GM23338 (cell line): ENCODE data around the gene GFRA4. TPM values are rescaled to one million over a fixed set of nuclear protein-coding genes. Genes with fewer than 3 reads are reported as not detected.

ENCODE experiments used
- ATAC-seq: fragments of 200-7000 bp; cut with Tn5 transposase; 3 replicates; pipeline ENCODE4 v1.9.1; 2020
- DNase-seq: peaks from one replicate; pipeline ENCODE4 v3.0.0-alpha.2; 2015; ENCODE audit warnings: low spot score
- H2AFZ ChIP-seq: fragments of 200-600 bp; sonication (generic); 2 replicates; pipeline ENCODE4 v1.8.0; 2016; ENCODE audit warnings: antibody characterized with exemption, mild to moderate bottlenecking, moderate library complexity
- H3F3A ChIP-seq: fragments of 200-600 bp; sonication (generic); replicated peaks from 2 replicates; pipeline ENCODE4 v1.8.0; 2017; ENCODE audit warnings: antibody characterized with exemption, mixed run types, low read depth
- H3K27ac ChIP-seq: fragments of 200-600 bp; sonication (generic); 2 replicates; pipeline ENCODE4 v1.6.1; 2016; ENCODE audit warnings: low read depth
- H3K27me3 ChIP-seq: fragments of 200-600 bp; sonication (generic); 2 replicates; pipeline ENCODE4 v1.8.0; 2016; ENCODE audit warnings: mild to moderate bottlenecking, mixed run types, moderate library complexity; ENCODE audit not compliant: insufficient read depth
- H3K36me3 ChIP-seq: fragments of 200-600 bp; sonication (generic); 2 replicates; pipeline ENCODE4 v1.8.0; 2016; ENCODE audit warnings: mild to moderate bottlenecking; ENCODE audit not compliant: insufficient read depth
- H3K4me1 ChIP-seq: fragments of 200-600 bp; sonication (generic); 2 replicates; pipeline ENCODE4 v1.8.0; 2016; ENCODE audit warnings: mild to moderate bottlenecking, moderate library complexity; ENCODE audit not compliant: insufficient read depth
- H3K4me2 ChIP-seq: fragments of 200-600 bp; sonication (generic); 2 replicates; pipeline ENCODE4 v1.7.1; 2017; ENCODE audit warnings: mixed run types
- H3K4me3 ChIP-seq: fragments of 200-600 bp; sonication (generic); 2 replicates; pipeline ENCODE4 v1.6.1; 2016; ENCODE audit warnings: mixed run types
- H3K79me2 ChIP-seq: fragments of 200-600 bp; sonication (generic); replicated peaks from 2 replicates; pipeline ENCODE4 v1.8.0; 2017; ENCODE audit warnings: mild to moderate bottlenecking; ENCODE audit not compliant: insufficient read depth
- H3K9me2 ChIP-seq: fragments of 200-600 bp; sonication (generic); 2 replicates; pipeline ENCODE4 v1.8.0; 2017; ENCODE audit not compliant: insufficient read depth
- H4K20me1 ChIP-seq: fragments of 200-600 bp; sonication (generic); replicated peaks from 2 replicates; pipeline ENCODE4 v1.8.0; 2017; ENCODE audit warnings: mild to moderate bottlenecking; ENCODE audit not compliant: insufficient read depth
- H3K27ac Mint-ChIP-seq: 2 replicates; pipeline ENCODE4 v1.8.0; 2020; ENCODE audit warnings: inconsistent platforms, mild to moderate bottlenecking, moderate library complexity, mixed read lengths
- H3K27me3 Mint-ChIP-seq: 3 replicates; pipeline ENCODE4 v1.8.0; 2022; ENCODE audit warnings: low read depth, mild to moderate bottlenecking, moderate library complexity, mixed read lengths, inconsistent platforms; ENCODE audit not compliant: insufficient read depth, poor library complexity
- H3K36me3 Mint-ChIP-seq: 3 replicates; pipeline ENCODE4 v1.8.0; 2021; ENCODE audit warnings: low read depth, mild to moderate bottlenecking, inconsistent platforms, moderate library complexity, mixed read lengths
- H3K4me1 Mint-ChIP-seq: 3 replicates; pipeline ENCODE4 v1.8.0; 2020; ENCODE audit warnings: mild to moderate bottlenecking, inconsistent platforms, mixed read lengths
- H3K4me3 Mint-ChIP-seq: 3 replicates; pipeline ENCODE4 v1.8.0; 2021; ENCODE audit warnings: moderate library complexity, mild to moderate bottlenecking, inconsistent platforms, mixed read lengths
- H3K9me3 Mint-ChIP-seq: 3 replicates; pipeline ENCODE4 v1.8.0; 2020; ENCODE audit warnings: moderate library complexity, mild to moderate bottlenecking, inconsistent platforms, mixed read lengths
- CREB1 ChIP-seq: fragments of 250-450 bp; sonication (Bioruptor Pico); IDR thresholded peaks from 2 replicates; pipeline ENCODE4 v1.5.0; 2020; ENCODE audit warnings: low read depth, mild to moderate bottlenecking, moderate library complexity
- ETS1 ChIP-seq: IDR thresholded peaks from 2 replicates; pipeline ENCODE4 v1.6.1; 2016; ENCODE audit warnings: antibody characterized with exemption
- EZH2phosphoT487 ChIP-seq: fragments of 200-600 bp; sonication (generic); IDR thresholded peaks from one replicate; pipeline ENCODE4 v1.8.1; 2018; ENCODE audit warnings: antibody characterized with exemption; ENCODE audit not compliant: unreplicated experiment
- ZNF114 ChIP-seq: fragments of 250-450 bp; sonication (Bioruptor Pico); IDR thresholded peaks from 2 replicates; pipeline ENCODE4 v1.5.0; 2020; ENCODE audit warnings: mild to moderate bottlenecking, moderate library complexity
- polyA plus RNA-seq: library from polyadenylated mRNA; unstranded; fragments of >200 nt; fragmentation: Nextera tagmentation; extraction: Ambion mirVana; gene quantifications from 2 replicates; pipeline ENCODE4 v1.2.1, GENCODE V29; 2016
- total RNA-seq: library from RNA; depleted of rRNA; stranded (reverse); fragments of >200 nt; shearing (Covaris generic); gene quantifications from 2 replicates; pipeline ENCODE4 v1.2.3, GENCODE V29; 2014
- TF ChIP-seq, protein P1 (sequence below): fragments of 250-450 bp; sonication (Bioruptor Pico); IDR thresholded peaks from 2 replicates; pipeline ENCODE4 v1.5.0; 2020; ENCODE audit warnings: mild to moderate bottlenecking, moderate library complexity
- TF ChIP-seq, protein P2 (sequence below), 2 experiments: fragments of 200-600 bp in 1 of 2; sonication (generic) in 1 of 2; conservative IDR thresholded peaks; 2 replicates each; pipeline versions ENCODE4 v1.5.1 to v1.6.1; 2016 to 2017; ENCODE audit warnings: antibody characterized with exemption in 2 of 2, low read depth in 2 of 2, mild to moderate bottlenecking in 2 of 2, moderate library complexity in 1 of 2

Gene GFRA4
- total and polyA plus RNA-seq, 2 experiments from 2014 or later = not detected

DNA sequence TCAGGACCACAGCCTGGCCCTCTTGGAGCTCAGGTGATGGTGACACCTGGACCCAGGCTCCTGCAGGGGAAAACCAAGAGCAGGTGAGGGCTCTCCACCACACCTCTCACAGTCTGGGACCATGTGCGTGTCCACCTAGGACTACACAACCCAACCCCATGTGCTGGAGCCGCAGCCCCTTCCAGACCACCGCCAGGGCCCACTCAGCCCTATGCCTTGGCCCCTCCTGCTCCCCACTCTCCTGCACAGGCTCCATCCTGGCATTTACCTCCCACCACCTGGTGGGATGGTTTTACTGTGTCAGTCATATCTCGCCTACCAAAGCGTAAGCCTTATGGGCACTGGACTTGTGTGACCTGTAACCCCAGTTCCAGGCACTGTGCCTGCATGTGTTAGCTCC lies 31.7 kb upstream of the GFRA4 start:
- ATAC-seq (no peak), DNase-seq (no peak)
- Histone ChIP-seq H3K36me3 (no peaks in the 10 kb centered on the region), H3K27ac (no peak overlapping the region), H3F3A (no peaks in the 10 kb centered on the region), H3K9me2 (no peaks in the 10 kb centered on the region), H2AFZ (no peak overlapping the region), H3K4me2 (no peak overlapping the region), H3K27me3 (no peaks in the 10 kb centered on the region), H3K79me2 (no peaks in the 10 kb centered on the region), H4K20me1 (no peaks in the 10 kb centered on the region), H3K4me1 (no peaks in the 10 kb centered on the region), H3K4me3 (no peak overlapping the region)
- H3K4me3 Mint-ChIP-seq = no peak overlapping the region
- peaks cover 3% of the 10 kb centered on the region; the same call in 1 of the 3 replicates for H3K9me3 Mint-ChIP-seq
- no peaks in the 10 kb centered on the region for H3K4me1 Mint-ChIP-seq
- peaks cover 7% of the 10 kb centered on the region for H3K27me3 Mint-ChIP-seq
- no peak overlapping the region for H3K27ac Mint-ChIP-seq
- TF ChIP-seq CREB1 (CRISPR knock-in tag) = no peak
- TF ChIP-seq ZNF114 (CRISPR knock-in tag) = no peak
- TF ChIP-seq ETS1 = no peak
- H3K36me3 Mint-ChIP-seq = no peaks in the 10 kb centered on the region; the same call in 2 of the 3 replicates

DNA sequence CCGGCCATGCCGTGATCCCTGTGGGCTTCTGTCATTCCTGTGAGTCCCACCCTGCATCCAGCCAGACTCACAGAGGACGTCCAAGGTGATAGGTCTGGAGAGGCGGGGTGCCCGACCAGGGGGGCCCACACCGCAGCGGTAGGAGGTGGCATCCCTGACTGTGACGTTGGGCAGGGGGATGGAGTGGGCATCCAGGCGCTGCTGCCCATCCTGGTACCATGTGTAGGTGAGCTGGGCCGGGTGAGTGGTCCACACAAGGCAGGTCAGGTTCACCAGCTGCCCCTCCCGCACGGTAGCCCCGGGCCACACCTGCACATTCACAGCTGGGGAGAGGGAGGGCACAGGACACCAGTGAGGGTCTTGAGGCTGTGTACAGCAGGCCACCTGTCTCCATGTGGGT lies 30.2 kb upstream of the GFRA4 start:
- Histone ChIP-seq H3K4me2 (no peak overlapping the region), H4K20me1 (no peaks in the 10 kb centered on the region), H3K27me3 (no peaks in the 10 kb centered on the region), H2AFZ (no peak overlapping the region), H3K4me3 (no peak overlapping the region), H3K9me2 (no peaks in the 10 kb centered on the region), H3F3A (no peaks in the 10 kb centered on the region), H3K36me3 (no peaks in the 10 kb centered on the region), H3K79me2 (no peaks in the 10 kb centered on the region), H3K4me1 (no peaks in the 10 kb centered on the region), H3K27ac (no peak overlapping the region)
- DNase-seq (no peak), ATAC-seq (no peak)
- Mint-ChIP-seq H3K4me1 (no peaks in the 10 kb centered on the region), H3K27ac (no peak overlapping the region), H3K4me3 (no peak overlapping the region), H3K27me3 (peaks cover 13% of the 10 kb centered on the region), H3K36me3 (no peaks in the 10 kb centered on the region; the same call in 2 of the 3 replicates), H3K9me3 (peaks cover 3% of the 10 kb centered on the region; the same call in 1 of the 3 replicates)
- no peak for TF ChIP-seq CREB1 (CRISPR knock-in tag)
- TF ChIP-seq EZH2phosphoT487 = no peak

GRCh38 chr20:3692706-3693294 lies 29.6 kb upstream of the GFRA4 start:
- peaks cover 15% of the 10 kb centered on the region for H3K27me3 Mint-ChIP-seq
- H3K9me2 ChIP-seq = 0 out of 2 replicates have a peak, but pooled peaks cover 2% of the 10 kb centered on the region
- no peak overlapping the region for H3K27ac Mint-ChIP-seq
- DNase-seq (no peak), ATAC-seq (no peak)
- no peak overlapping the region for H2AFZ ChIP-seq
- no peak overlapping the region for H3K4me2 ChIP-seq
- no peaks in the 10 kb centered on the region for H3K27me3 ChIP-seq
- H3K4me3 Mint-ChIP-seq = no peak overlapping the region
- no peaks in the 10 kb centered on the region; the same call in 2 of the 3 replicates for H3K36me3 Mint-ChIP-seq
- no peak overlapping the region for H3K4me3 ChIP-seq
- H3K79me2 ChIP-seq = no peaks in the 10 kb centered on the region
- H4K20me1 ChIP-seq = no peaks in the 10 kb centered on the region
- H3K27ac ChIP-seq = no peak overlapping the region
- peaks cover under 1% of the 10 kb centered on the region for H3K4me1 Mint-ChIP-seq
- peaks cover 3% of the 10 kb centered on the region; the same call in 1 of the 3 replicates for H3K9me3 Mint-ChIP-seq
- H3K36me3 ChIP-seq = no peaks in the 10 kb centered on the region
- no peaks in the 10 kb centered on the region for H3K4me1 ChIP-seq
- H3F3A ChIP-seq = no peaks in the 10 kb centered on the region
- TF ChIP-seq, protein P1, sequence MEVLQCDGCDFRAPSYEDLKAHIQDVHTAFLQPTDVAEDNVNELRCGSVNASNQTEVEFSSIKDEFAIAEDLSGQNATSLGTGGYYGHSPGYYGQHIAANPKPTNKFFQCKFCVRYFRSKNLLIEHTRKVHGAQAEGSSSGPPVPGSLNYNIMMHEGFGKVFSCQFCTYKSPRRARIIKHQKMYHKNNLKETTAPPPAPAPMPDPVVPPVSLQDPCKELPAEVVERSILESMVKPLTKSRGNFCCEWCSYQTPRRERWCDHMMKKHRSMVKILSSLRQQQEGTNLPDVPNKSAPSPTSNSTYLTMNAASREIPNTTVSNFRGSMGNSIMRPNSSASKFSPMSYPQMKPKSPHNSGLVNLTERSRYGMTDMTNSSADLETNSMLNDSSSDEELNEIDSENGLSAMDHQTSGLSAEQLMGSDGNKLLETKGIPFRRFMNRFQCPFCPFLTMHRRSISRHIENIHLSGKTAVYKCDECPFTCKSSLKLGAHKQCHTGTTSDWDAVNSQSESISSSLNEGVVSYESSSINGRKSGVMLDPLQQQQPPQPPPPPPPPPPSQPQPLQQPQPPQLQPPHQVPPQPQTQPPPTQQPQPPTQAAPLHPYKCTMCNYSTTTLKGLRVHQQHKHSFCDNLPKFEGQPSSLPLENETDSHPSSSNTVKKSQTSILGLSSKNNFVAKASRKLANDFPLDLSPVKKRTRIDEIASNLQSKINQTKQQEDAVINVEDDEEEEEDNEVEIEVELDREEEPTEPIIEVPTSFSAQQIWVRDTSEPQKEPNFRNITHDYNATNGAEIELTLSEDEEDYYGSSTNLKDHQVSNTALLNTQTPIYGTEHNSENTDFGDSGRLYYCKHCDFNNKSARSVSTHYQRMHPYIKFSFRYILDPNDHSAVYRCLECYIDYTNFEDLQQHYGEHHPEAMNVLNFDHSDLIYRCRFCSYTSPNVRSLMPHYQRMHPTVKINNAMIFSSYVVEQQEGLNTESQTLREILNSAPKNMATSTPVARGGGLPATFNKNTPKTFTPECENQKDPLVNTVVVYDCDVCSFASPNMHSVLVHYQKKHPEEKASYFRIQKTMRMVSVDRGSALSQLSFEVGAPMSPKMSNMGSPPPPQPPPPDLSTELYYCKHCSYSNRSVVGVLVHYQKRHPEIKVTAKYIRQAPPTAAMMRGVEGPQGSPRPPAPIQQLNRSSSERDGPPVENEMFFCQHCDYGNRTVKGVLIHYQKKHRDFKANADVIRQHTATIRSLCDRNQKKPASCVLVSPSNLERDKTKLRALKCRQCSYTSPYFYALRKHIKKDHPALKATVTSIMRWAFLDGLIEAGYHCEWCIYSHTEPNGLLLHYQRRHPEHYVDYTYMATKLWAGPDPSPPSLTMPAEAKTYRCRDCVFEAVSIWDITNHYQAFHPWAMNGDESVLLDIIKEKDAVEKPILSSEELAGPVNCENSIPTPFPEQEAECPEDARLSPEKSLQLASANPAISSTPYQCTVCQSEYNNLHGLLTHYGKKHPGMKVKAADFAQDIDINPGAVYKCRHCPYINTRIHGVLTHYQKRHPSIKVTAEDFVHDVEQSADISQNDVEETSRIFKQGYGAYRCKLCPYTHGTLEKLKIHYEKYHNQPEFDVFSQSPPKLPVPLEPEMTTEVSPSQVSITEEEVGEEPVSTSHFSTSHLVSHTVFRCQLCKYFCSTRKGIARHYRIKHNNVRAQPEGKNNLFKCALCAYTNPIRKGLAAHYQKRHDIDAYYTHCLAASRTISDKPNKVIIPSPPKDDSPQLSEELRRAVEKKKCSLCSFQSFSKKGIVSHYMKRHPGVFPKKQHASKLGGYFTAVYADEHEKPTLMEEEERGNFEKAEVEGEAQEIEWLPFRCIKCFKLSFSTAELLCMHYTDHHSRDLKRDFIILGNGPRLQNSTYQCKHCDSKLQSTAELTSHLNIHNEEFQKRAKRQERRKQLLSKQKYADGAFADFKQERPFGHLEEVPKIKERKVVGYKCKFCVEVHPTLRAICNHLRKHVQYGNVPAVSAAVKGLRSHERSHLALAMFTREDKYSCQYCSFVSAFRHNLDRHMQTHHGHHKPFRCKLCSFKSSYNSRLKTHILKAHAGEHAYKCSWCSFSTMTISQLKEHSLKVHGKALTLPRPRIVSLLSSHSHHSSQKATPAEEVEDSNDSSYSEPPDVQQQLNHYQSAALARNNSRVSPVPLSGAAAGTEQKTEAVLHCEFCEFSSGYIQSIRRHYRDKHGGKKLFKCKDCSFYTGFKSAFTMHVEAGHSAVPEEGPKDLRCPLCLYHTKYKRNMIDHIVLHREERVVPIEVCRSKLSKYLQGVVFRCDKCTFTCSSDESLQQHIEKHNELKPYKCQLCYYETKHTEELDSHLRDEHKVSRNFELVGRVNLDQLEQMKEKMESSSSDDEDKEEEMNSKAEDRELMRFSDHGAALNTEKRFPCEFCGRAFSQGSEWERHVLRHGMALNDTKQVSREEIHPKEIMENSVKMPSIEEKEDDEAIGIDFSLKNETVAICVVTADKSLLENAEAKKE (CRISPR knock-in tag) = no peak
- TF ChIP-seq, protein P2, sequence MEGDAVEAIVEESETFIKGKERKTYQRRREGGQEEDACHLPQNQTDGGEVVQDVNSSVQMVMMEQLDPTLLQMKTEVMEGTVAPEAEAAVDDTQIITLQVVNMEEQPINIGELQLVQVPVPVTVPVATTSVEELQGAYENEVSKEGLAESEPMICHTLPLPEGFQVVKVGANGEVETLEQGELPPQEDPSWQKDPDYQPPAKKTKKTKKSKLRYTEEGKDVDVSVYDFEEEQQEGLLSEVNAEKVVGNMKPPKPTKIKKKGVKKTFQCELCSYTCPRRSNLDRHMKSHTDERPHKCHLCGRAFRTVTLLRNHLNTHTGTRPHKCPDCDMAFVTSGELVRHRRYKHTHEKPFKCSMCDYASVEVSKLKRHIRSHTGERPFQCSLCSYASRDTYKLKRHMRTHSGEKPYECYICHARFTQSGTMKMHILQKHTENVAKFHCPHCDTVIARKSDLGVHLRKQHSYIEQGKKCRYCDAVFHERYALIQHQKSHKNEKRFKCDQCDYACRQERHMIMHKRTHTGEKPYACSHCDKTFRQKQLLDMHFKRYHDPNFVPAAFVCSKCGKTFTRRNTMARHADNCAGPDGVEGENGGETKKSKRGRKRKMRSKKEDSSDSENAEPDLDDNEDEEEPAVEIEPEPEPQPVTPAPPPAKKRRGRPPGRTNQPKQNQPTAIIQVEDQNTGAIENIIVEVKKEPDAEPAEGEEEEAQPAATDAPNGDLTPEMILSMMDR (conservative IDR thresholded peaks at IDR 0.05; ENCODE audit: low read depth in 2 of 2) = no peak
